HEK293T (cell line): ENCODE results near the gene CIPC.

Experiments used
- ARNT ChIP-seq: fragments of 450-650 bp; IDR thresholded peaks from 2 replicates; pipeline ENCODE4 v1.6.1; 2017; ENCODE audit warnings: mild to moderate bottlenecking
- BHLHE40 ChIP-seq: fragments of 450-650 bp; IDR thresholded peaks from 2 replicates; pipeline ENCODE4 v1.6.1; 2016; ENCODE audit warnings: mild to moderate bottlenecking, moderate library complexity, borderline replicate concordance
- CTBP1 ChIP-seq: fragments of 450-650 bp; IDR thresholded peaks from 2 replicates; pipeline ENCODE4 v1.6.1; 2016; ENCODE audit warnings: borderline replicate concordance
- ELF4 ChIP-seq: fragments of 450-650 bp; IDR thresholded peaks from 2 replicates; pipeline ENCODE4 v1.6.1; 2017; ENCODE audit warnings: antibody characterized with exemption
- FOXA1 ChIP-seq: fragments of 450-650 bp; IDR thresholded peaks from 2 replicates; pipeline ENCODE4 v1.6.1; 2016; ENCODE audit warnings: mild to moderate bottlenecking
- FOXM1 ChIP-seq: fragments of 450-650 bp; IDR thresholded peaks from 2 replicates; pipeline ENCODE4 v1.6.1; 2017; ENCODE audit warnings: mild to moderate bottlenecking, borderline replicate concordance
- HDGF ChIP-seq: fragments of 450-650 bp; IDR thresholded peaks from 2 replicates; pipeline ENCODE4 v1.6.1; 2017; ENCODE audit warnings: antibody characterized with exemption, borderline replicate concordance
- L3MBTL2 ChIP-seq: fragments of 450-650 bp; conservative IDR thresholded peaks from 2 replicates; pipeline ENCODE4 v1.6.1; 2016; ENCODE audit warnings: mild to moderate bottlenecking
- NFRKB ChIP-seq: fragments of 450-650 bp; IDR thresholded peaks from 2 replicates; pipeline ENCODE4 v1.6.1; 2016; ENCODE audit warnings: mild to moderate bottlenecking, moderate library complexity
- SP1 ChIP-seq: fragments of 450-650 bp; IDR thresholded peaks from 2 replicates; pipeline ENCODE4 v1.6.1; 2017
- TARDBP ChIP-seq: fragments of 450-650 bp; IDR thresholded peaks from 2 replicates; pipeline ENCODE4 v1.6.1; 2016
- ZNF384 ChIP-seq: fragments of 450-650 bp; IDR thresholded peaks from 2 replicates; pipeline ENCODE4 v1.6.1; 2016

DNA sequence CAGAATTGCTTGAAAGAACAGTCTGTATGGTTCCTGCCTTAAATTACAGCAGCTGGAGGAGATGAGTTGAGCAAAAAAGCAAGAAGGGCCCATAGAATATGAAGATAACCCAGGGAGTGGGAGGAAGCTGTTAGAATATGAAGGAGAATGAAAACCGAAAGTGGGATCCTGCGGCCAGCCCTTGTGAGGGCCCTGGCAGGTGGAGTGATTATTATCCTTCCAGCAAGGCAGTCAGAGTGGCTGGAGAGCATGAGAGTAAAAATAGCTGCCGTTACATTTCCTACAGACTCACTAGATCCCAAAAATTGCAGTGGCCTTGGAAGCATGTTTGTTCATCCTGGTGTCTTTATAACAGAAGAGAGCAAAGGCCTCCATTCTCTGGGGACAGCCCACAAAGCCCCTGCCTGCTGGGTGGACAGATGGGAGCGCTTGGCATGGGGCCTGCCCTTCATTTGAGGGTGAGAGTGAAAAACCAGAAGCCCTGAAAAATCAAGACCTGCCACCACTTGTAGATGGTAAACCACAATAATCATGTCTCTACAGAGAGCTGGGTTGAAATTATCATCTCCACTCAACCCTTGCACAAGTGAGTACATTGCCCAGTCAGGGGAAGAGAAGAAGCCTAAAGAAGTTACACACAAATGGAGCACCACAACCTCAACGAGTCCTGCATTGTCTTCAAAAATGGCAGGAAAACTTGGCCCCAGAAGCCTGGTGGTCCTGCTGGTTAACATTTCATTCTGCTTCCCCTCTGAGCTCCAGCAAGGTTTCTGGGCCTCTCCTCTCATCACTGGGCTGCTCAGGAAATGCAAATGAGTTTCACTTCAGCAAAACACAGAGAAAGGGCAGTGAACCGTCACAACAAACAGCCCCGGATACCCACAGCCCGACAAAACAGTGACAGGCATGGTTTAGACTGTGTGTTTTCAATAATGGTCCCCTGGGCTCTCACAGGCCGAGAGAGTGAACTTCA, 23.0 kb downstream of the CIPC start:
- TF ChIP-seq ELF4 (no peak), FOXA1 (no peak), TARDBP (no peak), FOXM1 (no peak), ARNT (no peak), BHLHE40 (no peak), HDGF (no peak), L3MBTL2 (no peak), SP1 (no peak), ZNF384 (no peak), CTBP1 (no peak), NFRKB (no peak)
